Adipose tissue (tissue), 3 donors: ENCODE data around the gene CENPP. TPM values are rescaled to one million over a fixed set of nuclear protein-coding genes. Genes with fewer than 3 reads are reported as not detected.
A peak's percentile ranks its signal among the peaks of the same experiment; 100 is the strongest.

Experiments
- H3K27ac ChIP-seq: one replicate; pipeline ENCODE4 v1.5.1; 2013; ENCODE audit warnings: low read depth, low read length
- WGBS, 3 donors: extraction: QIAGEN DNeasy Blood & Tissue Kit; methylation state at CpG; one replicate each; pipeline ENCODE4 v1.1.7; 2013; 5-methylcytosine and 5-hydroxymethylcytosine counted together
- polyA plus RNA-seq, 3 donors: library from polyadenylated mRNA; stranded (reverse); fragments of 200-250 nt; gene quantifications; one replicate each; pipeline ENCODE4 v1.2.3, GENCODE V29; 2013
- donor health status: healthy with polysubstance abuse.
- donor health status: Bipolar disorder and iron deficiency.
- donor health status: healthy.

The CENPP gene
- polyA plus RNA-seq = 1 to 10 TPM; 1.3 to 2.2 (median 1.5) TPM

GRCh38 chr9:92325269-92325990 lies at the start of gene CENPP, which contains the start of gene NOL8:
Gene CENPP (plus strand): TSS chr9:92325953.
Gene NOL8 (minus strand): TSS chr9:92325350. CDS start chr9:92324161, 1,189 bp downstream.
- 0 to 1% (median 0%) methylated on average over 51 to 55 of the region's 55 CpGs for WGBS, 3 donors
- H3K27ac ChIP-seq = peak within 1 kb of the TSS; percentile 95

- H3K27ac ChIP-seq = no peak overlapping the region
- WGBS, 3 donors = 41 to 71% (median 54%) methylated on average over 11 of the region's 11 CpGs
Observed at GRCh38 chr9:92276331-92277032, 49.3 kb upstream of the CENPP start.

GRCh38 chr9:92278110-92278509 lies 47.6 kb upstream of the CENPP start:
- 78 to 98% (median 86%) methylated on average over 2 of the region's 2 CpGs for WGBS, 3 donors
- no peak overlapping the region for H3K27ac ChIP-seq

- no peak overlapping the region for H3K27ac ChIP-seq
- WGBS, 3 donors = 48 to 96% (median 89%) methylated on average over 1 of the region's 1 CpG
Observed at GRCh38 chr9:92279302-92279701, 46.5 kb upstream of the CENPP start.

- H3K27ac ChIP-seq = no peak overlapping the region
- 86 to 96% (median 95%) methylated on average over 5 of the region's 5 CpGs for WGBS, 3 donors
Observed at GRCh38 chr9:92289708-92290390, 35.9 kb upstream of the CENPP start.

- WGBS, 3 donors = 53 to 90% (median 84%) methylated on average over 1 of the region's 1 CpG
- H3K27ac ChIP-seq = no peak overlapping the region
Observed at GRCh38 chr9:92290785-92291429, 34.8 kb upstream of the CENPP start.

- H3K27ac ChIP-seq = no peak overlapping the region
- 69 to 89% (median 78%) methylated on average over 2 of the region's 2 CpGs for WGBS, 3 donors
Observed at GRCh38 chr9:92291577-92291976, 34.2 kb upstream of the CENPP start.

GRCh38 chr9:92292338-92293074 lies 33.2 kb upstream of the CENPP start:
- WGBS, 3 donors = 40 to 47% (median 41%) methylated on average over 8 of the region's 8 CpGs
- no peak overlapping the region for H3K27ac ChIP-seq

- no peak overlapping the region for H3K27ac ChIP-seq
Observed at GRCh38 chr9:92293075-92293354, 32.7 kb upstream of the CENPP start.

GRCh38 chr9:92293452-92294296 lies 32.1 kb upstream of the CENPP start, which contains the start of gene IARS1:
Gene IARS1 (minus strand): TSS chr9:92293697. CDS start chr9:92289419, 4,278 bp downstream.
- WGBS, 3 donors = 0 to 1% (median 0%) methylated on average over 63 of the region's 63 CpGs
- H3K27ac ChIP-seq = peak within 1 kb of the TSS; percentile 74

More at GRCh38 chr9:92293075-92293354, 32.7 kb upstream of the CENPP start:
- WGBS, 3 donors = 1 to 2% (median 1%) methylated on average over 5 of the region's 5 CpGs

GRCh38 chr9:92294297-92294676 lies 31.5 kb upstream of the CENPP start:
- H3K27ac ChIP-seq = no peak overlapping the region
- WGBS, 3 donors = 11 to 24% (median 14%) methylated on average over 13 of the region's 13 CpGs

- H3K27ac ChIP-seq = no peak overlapping the region
- 50 to 83% (median 82%) methylated on average over 7 of the region's 7 CpGs for WGBS, 3 donors
Observed at GRCh38 chr9:92295240-92295790, 30.4 kb upstream of the CENPP start.

- WGBS, 3 donors = 39 to 73% (median 51%) methylated on average over 4 of the region's 4 CpGs
Observed at GRCh38 chr9:92295827-92296258, 29.9 kb upstream of the CENPP start.

GRCh38 chr9:92297611-92298010 lies 28.1 kb upstream of the CENPP start:
- 81 to 94% (median 83%) methylated on average over 3 of the region's 3 CpGs for WGBS, 3 donors
- H3K27ac ChIP-seq = no peak overlapping the region

More at GRCh38 chr9:92295827-92296258, 29.9 kb upstream of the CENPP start:
- H3K27ac ChIP-seq = no peak overlapping the region

GRCh38 chr9:92298036-92298435 lies 27.7 kb upstream of the CENPP start:
- WGBS, 3 donors = 87 to 94% (median 89%) methylated on average over 3 of the region's 3 CpGs

GRCh38 chr9:92299116-92299515 lies 26.6 kb upstream of the CENPP start:
- WGBS, 3 donors = 76 to 91% (median 78%) methylated on average over 1 of the region's 1 CpG
- H3K27ac ChIP-seq = no peak overlapping the region

More at GRCh38 chr9:92298036-92298435, 27.7 kb upstream of the CENPP start:
- no peak overlapping the region for H3K27ac ChIP-seq

- no peak overlapping the region for H3K27ac ChIP-seq
- WGBS, 3 donors = 61 to 68% (median 67%) methylated on average over 1 of the region's 1 CpG
Observed at GRCh38 chr9:92300936-92301335, 24.8 kb upstream of the CENPP start.
